DOHH2 (cell line): ENCODE data around the gene FAM98C.

Experiments
- H3F3A ChIP-seq: fragments of 200-600 bp; sonication (generic), shearing (Covaris generic); 2 replicates; pipeline ENCODE4 v1.6.0; 2016; ENCODE audit warnings: antibody characterized with exemption, mild to moderate bottlenecking; ENCODE audit not compliant: control insufficient read depth, insufficient read depth
- H3K27ac ChIP-seq: fragments of 200-600 bp; sonication (generic); 2 replicates; pipeline ENCODE4 v1.5.1; 2014; ENCODE audit warnings: low read depth, mild to moderate bottlenecking, low read length, moderate library complexity
- H3K27me3 ChIP-seq: fragments of 200-600 bp; sonication (generic); 2 replicates; pipeline ENCODE4 v1.6.1; 2014; ENCODE audit warnings: mild to moderate bottlenecking, low read length, mixed read lengths; ENCODE audit not compliant: control insufficient read depth
- H3K36me3 ChIP-seq: fragments of 200-600 bp; sonication (generic); 2 replicates; pipeline ENCODE4 v1.6.1; 2014; ENCODE audit warnings: mild to moderate bottlenecking, low read length, moderate library complexity, mixed read lengths; ENCODE audit not compliant: control insufficient read depth
- H3K4me1 ChIP-seq: fragments of 200-600 bp; sonication (generic); 2 replicates; pipeline ENCODE4 v1.6.1; 2014; ENCODE audit warnings: mild to moderate bottlenecking, low read length, mixed read lengths; ENCODE audit not compliant: control insufficient read depth
- H3K4me2 ChIP-seq: fragments of 200-600 bp; sonication (generic); 2 replicates; pipeline ENCODE4 v1.6.0; 2014; ENCODE audit warnings: mild to moderate bottlenecking, low read length, moderate library complexity
- H3K4me3 ChIP-seq: fragments of 200-600 bp; sonication (generic); 2 replicates; pipeline ENCODE4 v1.5.1; 2014; ENCODE audit warnings: mild to moderate bottlenecking, low read length, mixed read lengths
- H3K79me2 ChIP-seq: fragments of 200-600 bp; sonication (generic); 2 replicates; pipeline ENCODE4 v1.6.1; 2014; ENCODE audit warnings: mild to moderate bottlenecking, low read length, mixed read lengths; ENCODE audit not compliant: control insufficient read depth
- H3K9me2 ChIP-seq: fragments of 200-600 bp; sonication (generic); replicated peaks from 2 replicates; pipeline ENCODE4 v1.6.1; 2014; ENCODE audit warnings: mild to moderate bottlenecking, low read length, mixed read lengths; ENCODE audit not compliant: control insufficient read depth
- H3K9me3 ChIP-seq: fragments of 200-600 bp; sonication (generic); 2 replicates; pipeline ENCODE4 v1.6.1; 2014; ENCODE audit warnings: antibody characterized with exemption, low read length, mixed read lengths; ENCODE audit not compliant: control insufficient read depth, insufficient read depth
- H4K20me1 ChIP-seq: fragments of 200-600 bp; sonication (generic); 2 replicates; pipeline ENCODE4 v1.6.0; 2014; ENCODE audit warnings: low read depth, mild to moderate bottlenecking, antibody characterized with exemption, low read length, moderate library complexity; ENCODE audit not compliant: control insufficient read depth, insufficient read depth
- EZH2phosphoT487 ChIP-seq: fragments of 200-600 bp; sonication (generic); IDR thresholded peaks from 2 replicates; pipeline ENCODE4 v1.6.1; 2017; ENCODE audit warnings: borderline replicate concordance, mild to moderate bottlenecking, antibody characterized with exemption, low read length, moderate library complexity, mixed read lengths
- TF ChIP-seq, protein P1 (sequence below): fragments of 200-600 bp; sonication (generic); IDR thresholded peaks from one replicate; pipeline ENCODE4 v1.5.1; 2014; ENCODE audit warnings: antibody characterized with exemption, mild to moderate bottlenecking, low read depth, low read length; ENCODE audit not compliant: poor library complexity, severe bottlenecking

Gene FAM98C

DNA sequence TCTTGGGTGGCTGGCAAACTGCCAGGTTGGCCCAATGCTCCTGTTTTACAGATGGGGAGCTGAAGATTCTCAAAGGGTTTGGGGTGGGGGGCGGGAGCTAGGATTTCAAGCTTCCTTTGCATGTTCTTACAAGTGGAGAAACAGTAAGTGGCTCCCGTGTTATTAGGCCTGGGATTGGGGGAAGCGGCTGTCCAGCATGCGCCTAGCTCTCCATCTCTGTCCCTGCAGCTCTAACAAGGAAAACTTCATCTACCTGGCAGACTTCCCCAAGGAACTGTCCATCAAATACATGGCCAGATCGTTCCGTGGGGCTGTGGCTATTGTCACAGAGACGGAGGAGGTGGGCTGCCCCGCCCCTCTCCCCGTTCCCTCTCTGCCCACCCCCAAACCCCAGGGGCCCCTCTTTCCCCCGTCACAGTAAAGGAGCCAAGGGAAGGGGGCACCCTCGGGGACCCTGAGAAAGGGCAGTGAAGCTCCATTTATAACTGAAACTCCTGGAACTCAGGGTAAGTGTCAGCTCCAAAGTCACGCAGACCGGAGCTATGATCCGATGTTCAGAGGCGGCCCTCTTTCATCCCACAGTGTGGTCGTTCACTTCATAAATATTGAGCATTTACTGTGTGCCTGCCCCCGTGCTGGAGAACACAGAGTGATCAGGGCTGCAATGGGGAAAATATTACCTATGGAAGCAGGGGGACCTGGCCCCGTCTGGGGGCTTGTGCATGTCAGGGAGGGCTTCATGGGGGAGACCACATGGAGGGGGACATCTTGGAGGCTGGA, 43.5 kb upstream of the FAM98C start:
- no peaks in the 10 kb centered on the region for H4K20me1 ChIP-seq
- peaks cover 49% of the 10 kb centered on the region for H3K27me3 ChIP-seq

DNA sequence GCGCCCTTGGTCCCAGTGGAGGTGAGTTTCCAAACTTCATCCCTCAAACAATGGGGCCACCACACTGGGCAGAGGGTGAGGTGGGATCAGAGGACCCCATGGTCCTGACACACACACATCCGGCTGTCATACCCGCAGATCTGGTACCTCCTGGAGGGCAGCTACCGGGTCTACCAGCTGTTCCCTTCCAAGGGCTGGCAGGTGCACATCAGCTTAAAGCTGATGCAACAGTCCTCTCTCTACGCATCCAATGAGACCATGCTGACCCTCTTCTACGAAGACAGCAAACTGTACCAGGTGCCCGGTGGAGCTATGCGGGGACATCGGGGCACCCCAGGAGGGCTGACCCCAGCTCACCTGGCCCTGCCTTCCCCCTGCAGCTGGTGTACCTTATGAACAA, 42.5 kb upstream of the FAM98C start:
- Histone ChIP-seq H3K4me1 (peaks cover 16% of the 10 kb centered on the region), H3K9me2 (no peaks in the 10 kb centered on the region), H3K9me3 (no peaks in the 10 kb centered on the region), H3K27me3 (peaks cover 49% of the 10 kb centered on the region), H3F3A (no peaks in the 10 kb centered on the region), H3K36me3 (no peaks in the 10 kb centered on the region), H3K4me2 (no peak overlapping the region), H3K79me2 (no peaks in the 10 kb centered on the region), H3K27ac (no peak overlapping the region), H4K20me1 (no peaks in the 10 kb centered on the region), H3K4me3 (no peak overlapping the region)
- no peak for TF ChIP-seq EZH2phosphoT487
- TF ChIP-seq, protein P1, sequence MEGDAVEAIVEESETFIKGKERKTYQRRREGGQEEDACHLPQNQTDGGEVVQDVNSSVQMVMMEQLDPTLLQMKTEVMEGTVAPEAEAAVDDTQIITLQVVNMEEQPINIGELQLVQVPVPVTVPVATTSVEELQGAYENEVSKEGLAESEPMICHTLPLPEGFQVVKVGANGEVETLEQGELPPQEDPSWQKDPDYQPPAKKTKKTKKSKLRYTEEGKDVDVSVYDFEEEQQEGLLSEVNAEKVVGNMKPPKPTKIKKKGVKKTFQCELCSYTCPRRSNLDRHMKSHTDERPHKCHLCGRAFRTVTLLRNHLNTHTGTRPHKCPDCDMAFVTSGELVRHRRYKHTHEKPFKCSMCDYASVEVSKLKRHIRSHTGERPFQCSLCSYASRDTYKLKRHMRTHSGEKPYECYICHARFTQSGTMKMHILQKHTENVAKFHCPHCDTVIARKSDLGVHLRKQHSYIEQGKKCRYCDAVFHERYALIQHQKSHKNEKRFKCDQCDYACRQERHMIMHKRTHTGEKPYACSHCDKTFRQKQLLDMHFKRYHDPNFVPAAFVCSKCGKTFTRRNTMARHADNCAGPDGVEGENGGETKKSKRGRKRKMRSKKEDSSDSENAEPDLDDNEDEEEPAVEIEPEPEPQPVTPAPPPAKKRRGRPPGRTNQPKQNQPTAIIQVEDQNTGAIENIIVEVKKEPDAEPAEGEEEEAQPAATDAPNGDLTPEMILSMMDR: no peak

More for the DNA sequence above, 43.5 kb upstream of the FAM98C start:
- no peaks in the 10 kb centered on the region for H3K9me2 ChIP-seq
- peaks cover 16% of the 10 kb centered on the region for H3K4me1 ChIP-seq
- no peaks in the 10 kb centered on the region for H3K9me3 ChIP-seq
- H3K27ac ChIP-seq: no peak overlapping the region
- TF ChIP-seq EZH2phosphoT487: no peak
- TF ChIP-seq, protein P1: no peak
- no peak overlapping the region for H3K4me3 ChIP-seq
- no peaks in the 10 kb centered on the region for H3K79me2 ChIP-seq
- no peaks in the 10 kb centered on the region for H3F3A ChIP-seq
- no peaks in the 10 kb centered on the region for H3K36me3 ChIP-seq
- no peak overlapping the region for H3K4me2 ChIP-seq

DNA sequence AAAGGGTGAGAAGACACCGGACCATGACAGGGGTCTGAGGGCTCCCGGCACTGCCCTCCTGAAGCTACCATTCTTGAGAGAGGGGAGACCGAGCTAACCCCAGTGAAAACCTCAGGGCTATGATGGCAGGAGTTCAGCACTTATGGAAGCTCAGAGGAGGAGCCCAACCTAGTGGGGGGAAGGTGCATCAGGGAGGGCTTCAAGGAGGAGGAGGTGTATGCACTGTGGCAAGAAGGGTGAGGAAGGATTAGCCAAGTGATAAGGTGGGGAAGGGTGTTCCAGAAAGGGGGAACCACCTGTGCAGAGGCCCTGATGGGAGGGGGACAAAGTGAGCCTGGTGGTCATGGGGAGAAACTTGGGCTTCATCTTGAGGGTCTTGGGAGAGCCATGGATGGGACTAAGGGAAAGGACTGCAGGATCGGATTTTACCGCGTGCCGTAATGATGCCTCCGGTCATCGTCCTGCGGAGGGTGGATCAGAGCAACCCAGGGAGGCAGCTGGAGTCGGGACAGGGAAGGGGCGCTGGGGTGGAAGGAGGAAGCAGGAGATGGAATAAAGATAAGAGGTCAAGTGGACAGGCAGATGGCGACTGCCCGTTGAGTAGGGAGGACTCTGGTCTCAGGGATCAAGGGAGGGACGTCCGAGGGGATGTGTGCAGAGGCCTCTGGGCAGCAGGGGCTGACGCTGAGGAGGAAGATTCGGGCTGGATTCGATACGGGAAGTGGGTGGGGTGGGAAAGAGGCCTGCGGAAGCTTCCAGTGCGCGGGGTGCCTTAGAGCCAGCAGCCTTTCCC, 41.9 kb upstream of the FAM98C start:
- H3K36me3 ChIP-seq: no peaks in the 10 kb centered on the region
- H3K4me2 ChIP-seq: peak overlapping the region; percentile 88
- peaks cover 48% of the 10 kb centered on the region for H3K27me3 ChIP-seq
- no peaks in the 10 kb centered on the region for H3F3A ChIP-seq
- H3K27ac ChIP-seq: no peak overlapping the region
- H4K20me1 ChIP-seq: no peaks in the 10 kb centered on the region
- H3K9me2 ChIP-seq: no peaks in the 10 kb centered on the region
- H3K4me1 ChIP-seq: peaks cover 16% of the 10 kb centered on the region
- peak overlapping the region; percentile 78 for H3K4me3 ChIP-seq
- no peaks in the 10 kb centered on the region for H3K79me2 ChIP-seq
- no peaks in the 10 kb centered on the region for H3K9me3 ChIP-seq
- no peak for TF ChIP-seq EZH2phosphoT487
- TF ChIP-seq, protein P1: no peak
